NB4 (cell line): ENCODE data around the gene PRDX5.

Experiments used
- CTCF ChIP-seq: IDR thresholded peaks from one replicate; pipeline ENCODE4 v1.5.1; 2012; ENCODE audit warnings: low read depth, low read length
- MAX ChIP-seq: IDR thresholded peaks from 2 replicates; pipeline ENCODE4 v1.6.1; 2011; ENCODE audit warnings: low read depth, low read length
- POLR2A ChIP-seq: IDR thresholded peaks from 2 replicates; pipeline ENCODE4 v1.6.1; 2011; ENCODE audit warnings: mild to moderate bottlenecking; ENCODE audit not compliant: insufficient read length; ENCODE audit errors: extremely low read depth

GRCh38 chr11:64292460-64293254 lies 25.3 kb upstream of the PRDX5 start:
- no peak for TF ChIP-seq CTCF
- TF ChIP-seq MAX = no peak
- TF ChIP-seq POLR2A = no peak
